Midbrain (tissue), 1 donor: ENCODE results near the gene A4GNT.
"Not testable (repeated sequence)": the region's sequence is repeated elsewhere in the genome, so short reads cannot be mapped to it uniquely, and the experiment has no call there.

ENCODE experiments used
- DNase-seq: peaks from one replicate; lab custom pipeline; 2025; lab: John Stamatoyannopoulos, UW

Gene A4GNT

GRCh38 chr3:138118612-138119422 is 13.4 kb downstream of the A4GNT start:
- DNase-seq, result peak; percentile 78

- peak; percentile 41 for DNase-seq
Observed at GRCh38 chr3:138114988-138115971, 16.9 kb downstream of the A4GNT start, which contains the start of gene DZIP1L. DZIP1L (minus strand) TSS chr3:138115608; CDS start chr3:138103971, 11,637 bp downstream.

- DNase-seq, result no peak
Observed at GRCh38 chr3:138114431-138114918, 17.7 kb downstream of the A4GNT start.

DNA sequence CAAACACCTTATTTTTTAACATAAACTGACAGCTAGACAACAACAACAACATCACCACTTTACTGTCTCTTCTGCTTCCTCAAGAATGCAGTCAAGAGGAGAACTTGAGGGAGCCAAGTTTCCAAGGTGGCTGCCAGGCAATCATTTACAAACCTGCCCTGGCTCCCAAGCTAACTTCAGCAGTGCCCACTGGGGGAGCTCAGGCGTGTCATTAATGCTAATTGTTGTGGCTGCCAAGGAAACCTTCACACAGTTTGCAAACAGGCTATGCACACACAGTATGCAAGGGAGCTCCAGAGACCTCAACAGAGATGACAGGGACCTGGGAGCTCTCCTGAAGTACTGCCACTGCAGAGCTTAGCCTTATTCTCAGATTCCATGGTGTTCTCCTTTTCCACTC is 18.9 kb downstream of the A4GNT start:
- no peak for DNase-seq

- no peak for DNase-seq
Observed at GRCh38 chr3:138112362-138112761, 19.8 kb downstream of the A4GNT start.

DNA sequence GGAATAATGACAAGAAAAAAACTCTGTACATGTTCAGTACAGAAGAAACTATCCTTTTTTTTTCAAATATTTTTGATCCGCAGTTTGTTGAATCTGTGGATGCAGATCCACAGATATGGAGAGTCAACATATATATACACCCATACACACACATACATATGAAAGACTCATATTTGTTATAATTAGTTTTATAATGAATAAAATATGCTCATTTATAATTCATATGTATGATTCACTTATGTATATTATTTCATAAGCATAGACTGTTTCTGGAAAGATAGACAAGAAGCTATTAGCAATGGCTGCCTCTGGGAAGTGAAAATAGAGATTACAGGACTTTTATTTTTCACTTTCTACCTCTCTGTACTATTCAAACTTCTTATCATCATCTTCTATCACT is 26.6 kb downstream of the A4GNT start:
- no peak for DNase-seq

GRCh38 chr3:138103466-138103865 is 28.7 kb downstream of the A4GNT start:
- no peak for DNase-seq

DNA sequence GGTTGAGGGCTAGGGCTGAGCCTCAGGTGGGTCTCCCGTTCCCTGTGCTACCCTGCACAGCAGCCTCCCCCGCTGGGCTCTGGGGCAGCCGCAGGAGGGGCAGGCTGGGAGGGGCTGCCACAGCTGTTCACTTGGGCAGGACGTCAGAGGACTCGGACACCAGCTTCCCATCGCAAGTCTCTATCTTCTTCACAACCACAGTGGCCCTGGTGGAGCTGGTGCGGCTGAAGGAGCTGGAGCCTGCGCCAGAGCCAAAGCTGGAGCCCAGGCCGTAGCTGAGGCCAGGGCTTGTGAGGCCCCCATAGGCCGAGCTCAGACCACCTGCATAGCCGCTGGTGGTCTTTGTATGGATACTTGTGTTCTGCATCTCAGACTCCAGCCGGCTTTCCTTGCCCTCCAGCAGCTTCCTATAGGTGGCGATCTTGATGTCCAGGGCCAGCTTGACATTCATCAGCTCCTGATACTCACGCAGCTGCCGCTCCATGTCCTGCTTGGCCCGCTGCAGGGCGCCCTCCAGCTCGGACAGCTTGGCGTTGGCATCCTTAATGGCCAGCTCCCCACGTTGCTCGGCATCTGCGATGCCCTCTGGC is 30.7 kb downstream of the A4GNT start:
- DNase-seq, result not testable (repeated sequence)

- DNase-seq, result no peak
Observed at GRCh38 chr3:138099417-138099816, 32.8 kb downstream of the A4GNT start.

DNA sequence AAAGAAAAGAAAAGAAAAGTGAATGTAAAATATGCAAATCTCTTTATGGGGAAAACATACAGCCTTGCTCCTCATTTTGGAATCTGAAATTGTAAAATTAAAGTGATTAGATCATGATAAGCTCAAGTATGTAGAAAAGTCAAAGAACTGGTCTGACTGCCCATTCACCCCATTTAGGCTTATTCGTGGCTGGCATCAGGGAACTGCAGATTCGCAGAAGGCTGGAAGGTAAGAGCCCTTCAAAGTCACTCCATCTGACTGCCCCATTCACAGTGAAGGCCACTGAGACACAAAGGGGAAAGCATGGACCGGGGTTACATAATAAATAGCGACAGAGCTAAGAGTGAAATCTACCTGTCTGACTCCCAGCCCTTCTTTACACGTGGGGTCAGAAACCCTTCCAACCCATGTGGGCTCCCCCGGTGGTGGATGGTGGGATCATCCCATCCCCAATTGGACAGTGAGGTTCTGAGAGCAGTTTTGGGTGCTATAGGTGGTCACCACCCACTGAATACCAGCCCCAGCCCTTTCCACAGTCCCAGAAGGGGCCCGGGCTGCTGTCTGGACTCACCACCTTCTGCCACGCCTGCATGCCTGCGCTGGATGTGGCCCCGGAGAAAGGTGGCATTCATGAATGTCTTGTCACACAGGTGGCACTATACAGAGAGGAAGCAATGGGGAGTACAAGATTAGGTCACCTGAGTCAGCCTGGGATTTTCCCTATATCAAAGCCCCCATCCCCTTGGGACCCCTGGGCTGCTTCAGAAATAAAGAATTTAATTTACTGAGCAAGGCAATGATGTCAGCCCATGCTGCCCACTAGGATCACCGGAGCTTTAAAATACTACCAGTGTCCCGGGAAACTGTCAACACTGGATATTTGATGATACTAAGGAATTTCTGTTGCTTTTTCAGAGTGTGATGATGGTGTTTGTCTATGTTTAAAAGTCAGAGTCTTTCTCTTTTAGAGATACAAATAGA is 34.7 kb downstream of the A4GNT start:
- no peak for DNase-seq

DNA sequence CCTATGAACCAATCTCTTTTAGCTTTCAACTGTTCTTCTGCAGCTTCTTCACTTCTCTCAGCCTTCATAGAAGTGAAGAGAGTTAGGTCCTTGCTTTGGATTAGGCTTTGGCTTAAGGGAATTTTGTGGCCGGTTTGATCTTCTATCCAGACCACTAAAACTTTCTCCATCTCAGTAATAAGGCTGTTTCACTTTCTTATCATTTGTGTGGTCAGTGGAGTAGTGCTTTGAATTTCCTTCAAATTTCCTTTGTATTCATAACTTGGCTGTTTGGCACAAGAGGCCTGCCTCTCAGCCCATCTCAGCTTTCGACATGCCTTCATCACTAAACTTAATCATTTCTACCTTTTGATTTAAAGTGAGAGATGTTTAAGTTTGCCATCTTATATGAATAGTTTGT is 38.5 kb downstream of the A4GNT start:
- DNase-seq, result no peak

DNA sequence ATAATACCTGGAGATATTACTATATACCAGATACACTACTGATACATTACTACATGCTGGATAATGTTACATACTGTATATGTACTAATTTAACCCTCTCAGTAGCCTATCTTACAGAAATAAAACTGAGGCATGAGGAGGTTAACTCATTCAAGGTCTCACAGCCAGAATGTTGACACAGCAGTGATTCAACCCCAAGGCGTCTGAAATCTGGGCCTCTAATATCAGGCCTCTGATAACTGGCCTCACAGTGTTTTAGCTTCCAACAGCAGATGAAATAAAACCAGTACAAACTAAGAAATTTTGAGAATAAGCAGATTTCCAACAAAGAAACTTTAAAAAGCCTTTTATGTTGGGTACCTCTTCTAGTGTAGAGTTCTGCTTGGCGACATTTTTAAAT is 40.2 kb downstream of the A4GNT start:
- DNase-seq, result no peak

DNA sequence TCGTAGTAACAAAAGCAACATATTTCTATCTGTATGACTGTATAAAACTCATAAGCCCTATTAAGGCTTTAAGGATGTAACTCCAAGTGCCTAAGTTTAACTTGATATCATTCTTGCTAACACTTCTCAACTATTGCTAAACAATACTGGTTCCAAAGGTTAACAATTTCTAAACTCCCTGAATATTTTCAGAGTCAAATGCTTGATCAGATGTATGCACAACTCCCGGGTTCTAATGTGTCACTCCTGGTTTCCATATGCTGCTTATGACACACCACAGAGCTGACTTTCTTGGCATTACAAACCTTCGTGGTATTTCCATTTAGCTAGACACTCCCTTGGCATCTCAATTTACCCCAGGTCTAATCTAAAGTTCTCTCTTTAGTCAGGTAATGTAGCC is 43.1 kb downstream of the A4GNT start:
- no peak for DNase-seq

DNA sequence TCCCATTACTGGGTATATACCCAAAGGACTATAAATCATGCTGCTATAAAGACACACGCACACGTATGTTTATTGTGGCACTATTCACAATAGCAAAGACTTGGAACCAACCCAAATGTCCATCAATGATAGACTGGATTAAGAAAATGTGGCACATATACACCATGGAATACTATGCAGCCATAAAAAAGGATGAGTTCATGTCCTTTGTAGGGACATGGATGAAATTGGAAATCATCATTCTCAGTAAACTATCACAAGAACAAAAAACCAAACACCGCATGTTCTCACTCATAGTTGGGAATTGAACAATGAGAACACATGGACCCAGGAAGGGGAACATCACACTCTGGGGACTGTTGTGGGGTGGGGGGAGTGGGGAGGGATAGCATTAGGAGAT is 46.4 kb downstream of the A4GNT start:
- DNase-seq, result not testable (repeated sequence)

DNA sequence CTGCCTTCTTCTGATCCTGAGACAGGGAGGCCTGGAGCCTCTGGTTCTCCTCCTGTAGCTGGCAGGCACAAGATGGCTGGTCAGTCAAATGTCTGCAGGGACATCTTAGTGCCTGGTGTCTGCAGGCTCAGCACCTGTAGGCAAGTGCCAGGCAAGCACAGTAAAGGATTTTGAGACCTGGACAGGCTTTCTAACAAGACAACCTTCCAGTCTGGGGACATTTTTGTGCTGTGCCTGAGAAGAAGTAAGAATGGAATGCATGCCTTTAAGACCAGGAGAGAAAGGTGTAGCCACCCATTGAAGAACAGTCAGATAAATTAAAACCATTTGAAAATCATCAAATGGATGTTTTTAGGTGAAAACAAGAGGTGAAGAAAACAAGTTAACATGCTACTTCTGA is 48.0 kb downstream of the A4GNT start:
- no peak for DNase-seq

GRCh38 chr3:138082992-138083386 is 49.2 kb downstream of the A4GNT start:
- DNase-seq, result no peak

DNA sequence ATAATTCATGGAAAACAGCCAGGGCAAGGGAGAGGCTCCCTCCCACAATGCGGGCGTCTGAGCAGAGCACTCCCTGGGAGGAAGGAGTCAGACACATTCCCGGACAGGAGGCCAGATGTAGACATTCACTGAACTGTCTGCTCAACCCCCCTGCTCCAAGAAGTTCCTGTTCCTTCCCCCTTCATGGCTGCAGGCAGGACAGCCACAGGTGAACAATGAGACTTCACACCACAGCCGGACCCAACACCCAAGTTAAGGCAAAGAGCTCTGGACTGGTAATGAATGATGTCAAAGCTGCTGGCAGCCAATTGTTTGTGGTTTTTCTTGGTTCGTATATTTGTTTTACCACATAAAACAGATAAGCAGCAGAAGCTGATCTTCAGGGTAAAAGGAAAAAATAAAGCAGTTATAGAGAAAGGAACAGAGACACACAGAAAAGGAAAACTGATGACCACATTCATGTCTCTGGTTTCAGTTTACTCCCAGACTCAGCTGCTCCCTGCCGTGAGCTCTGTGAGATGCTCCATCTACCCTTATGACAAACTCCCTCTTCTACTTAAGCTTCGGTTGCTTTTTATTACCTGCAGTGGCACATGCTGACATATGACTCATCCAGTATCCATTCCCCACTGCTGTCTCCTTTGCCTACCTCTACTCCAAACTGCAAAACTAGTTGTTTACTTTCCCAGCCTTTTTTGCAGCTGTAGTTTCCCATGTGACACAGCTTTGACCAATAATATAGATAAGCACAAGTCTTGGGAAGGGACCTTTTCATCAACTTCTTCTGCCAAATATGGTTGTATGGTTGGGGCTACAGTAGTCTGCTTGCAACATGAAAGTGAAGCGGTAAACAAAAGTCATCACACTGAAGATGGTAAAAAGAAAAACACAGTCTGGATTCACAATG is 49.9 kb downstream of the A4GNT start:
- no peak for DNase-seq

GRCh38 chr3:138081371-138082084 is 50.7 kb downstream of the A4GNT start:
- DNase-seq, result no peak

DNA sequence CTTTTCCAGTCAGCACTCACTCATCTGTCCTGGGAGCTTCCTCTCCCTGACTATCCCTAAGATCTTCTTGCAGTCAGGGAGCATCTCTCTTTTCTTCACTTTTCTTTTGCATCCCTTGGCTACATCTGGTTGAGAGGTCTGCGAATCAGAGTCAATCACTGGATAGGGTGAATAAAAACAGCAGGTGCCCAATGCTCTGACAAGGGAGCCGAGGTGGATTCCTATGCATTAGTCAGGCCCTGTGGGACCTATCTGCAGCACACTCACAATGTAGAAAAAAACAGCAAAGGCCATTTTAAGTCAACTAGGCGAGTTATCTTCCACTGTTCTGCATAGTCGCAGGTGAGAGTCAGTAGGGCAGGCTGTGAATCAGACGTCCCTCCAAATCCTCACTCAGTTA is 52.3 kb downstream of the A4GNT start:
- no peak for DNase-seq
